K562 (cell line): ENCODE results near the gene ZDHHC14. TPM values are rescaled to one million over a fixed set of nuclear protein-coding genes. Genes with fewer than 3 reads are reported as not detected.

ENCODE experiments used
- ATAC-seq: fragments of 200-7000 bp; cut with Tn5 transposase; 3 replicates; pipeline ENCODE4 v1.9.1; 2020; ENCODE audit warnings: moderate library complexity
- BruUV-seq: library from RNA; stranded (reverse); fragments of 400-500 nt; replicated peaks from 2 replicates; lab custom pipeline; 2021; lab: Mats Ljungman, UMichigan
- CTCF ChIA-PET: fragments of 300-600 bp; formaldehyde crosslinking; extraction: SDS; loops from one replicate; lab custom pipeline; 2021; ENCODE audit warnings: low intra/inter-chr PET ratio; lab: Yijun Ruan, JAX
- POLR2A ChIA-PET: fragments of 300-600, 350-650 bp; sonication (Branson Sonifier 250); formaldehyde crosslinking; extraction: SDS; loops from one replicate; lab custom pipeline; 2021; ENCODE audit warnings: antibody characterized with exemption, inconsistent platforms; lab: Yijun Ruan, JAX
- DNase-seq, 4 experiments: peaks; one replicate each; pipeline versions ENCODE4 v3.0.0 to v3.0.0-alpha.2; 2011 to 2018; ENCODE audit warnings: low spot score in 3 of 4, mixed read lengths in 3 of 4; ENCODE audit errors: extremely low read depth in 1 of 4
- FAIRE-seq: peaks from 2 replicates; lab custom pipeline; 2011; peaks lifted over from hg19 to GRCh38; lab: Jason Lieb, UNC
- H2AFZ ChIP-seq: 2 replicates; pipeline ENCODE4 v1.6.0; 2011; ENCODE audit warnings: low read depth, low read length, control low read depth, inconsistent platforms
- H3K27ac ChIP-seq: fragments of 200-600 bp; 3 replicates; pipeline ENCODE4 v1.8.0; 2011; ENCODE audit warnings: low read depth, mild to moderate bottlenecking, control low read depth, inconsistent platforms, low read length, moderate library complexity, mixed read lengths; ENCODE audit errors: extremely low read depth
- H3K27me3 ChIP-seq, 2 experiments: fragments of 300-600 bp in 1 of 2; 2 replicates in 1 of 2; 3 replicates in 1 of 2; pipeline versions ENCODE4 v1.6.0 to v1.8.0; 2011; ENCODE audit warnings: inconsistent platforms in 2 of 2, low read length in 2 of 2, mild to moderate bottlenecking in 1 of 2, mixed read lengths in 1 of 2, moderate library complexity in 1 of 2; ENCODE audit not compliant: control insufficient read depth in 2 of 2, insufficient read depth in 2 of 2
- H3K36me3 ChIP-seq: fragments of 300-600 bp; 3 replicates; pipeline ENCODE4 v1.8.0; 2011; ENCODE audit warnings: mild to moderate bottlenecking, low read length, inconsistent platforms; ENCODE audit not compliant: control insufficient read depth, insufficient read depth
- H3K4me1 ChIP-seq, 2 experiments: fragments of 200-600 bp in 1 of 2; replicated peaks in 1 of 2; 2 replicates in 1 of 2; 3 replicates in 1 of 2; pipeline versions ENCODE4 v1.5.1 to v1.8.0; 2011; ENCODE audit warnings: inconsistent platforms in 2 of 2, low read length in 2 of 2, mild to moderate bottlenecking in 1 of 2, mixed read lengths in 1 of 2, moderate library complexity in 1 of 2; ENCODE audit not compliant: control insufficient read depth in 2 of 2, insufficient read depth in 2 of 2
- H3K4me2 ChIP-seq: 2 replicates; pipeline ENCODE4 v1.6.1; 2011; ENCODE audit warnings: low read length, control low read depth, inconsistent platforms, mixed read lengths; ENCODE audit not compliant: insufficient read depth
- H3K4me3 ChIP-seq: fragments of 200-600 bp; sonication (generic), shearing (Covaris generic); 2 replicates; pipeline ENCODE4 v1.5.1; 2016; ENCODE audit warnings: control low read depth, inconsistent platforms
- H3K79me2 ChIP-seq: fragments of 200-600 bp; 3 replicates; pipeline ENCODE4 v1.8.0; 2011; ENCODE audit warnings: low read length, inconsistent platforms; ENCODE audit not compliant: control insufficient read depth, insufficient read depth
- H3K9ac ChIP-seq, 2 experiments: 2 replicates each; pipeline versions ENCODE4 v1.6.0 to v1.6.1; 2011; ENCODE audit warnings: low read depth in 2 of 2, low read length in 2 of 2, control low read depth in 1 of 2, inconsistent platforms in 1 of 2, mild to moderate bottlenecking in 1 of 2, mixed read lengths in 1 of 2; ENCODE audit not compliant: insufficient read depth in 1 of 2
- H3K9me1 ChIP-seq: one replicate; pipeline ENCODE4 v1.6.0; 2011; ENCODE audit warnings: inconsistent platforms, mild to moderate bottlenecking, low read length, moderate library complexity; ENCODE audit not compliant: control insufficient read depth, insufficient read depth
- H3K9me3 ChIP-seq: replicated peaks from 2 replicates; pipeline ENCODE4 v1.5.1; 2011; ENCODE audit warnings: low read depth, low read length, inconsistent platforms; ENCODE audit not compliant: control insufficient read depth, insufficient read depth
- H4K20me1 ChIP-seq: replicated peaks from 2 replicates; pipeline ENCODE4 v1.6.1; 2011; ENCODE audit warnings: low read length, inconsistent platforms, mixed read lengths; ENCODE audit not compliant: control insufficient read depth, insufficient read depth
- ARHGAP35 ChIP-seq: fragments of 450-650 bp; IDR thresholded peaks from 2 replicates; pipeline ENCODE4 v1.6.1; 2018; ENCODE audit not compliant: partially characterized antibody
- BRCA1 ChIP-seq, 2 experiments: fragments of 450-650 bp in 1 of 2; sonication (generic) in 1 of 2; formaldehyde crosslinking in 1 of 2; IDR thresholded peaks; 2 replicates each; pipeline versions ENCODE4 v1.5.0 to v1.6.1; 2017 to 2020; ENCODE audit warnings: mild to moderate bottlenecking in 1 of 2, missing genetic modification reagents in 1 of 2
- CEBPG ChIP-seq, 3 experiments: fragments of 200-800 bp in 1 of 3; sonication (Bioruptor generic) in 1 of 3; sonication (generic) in 1 of 3; formaldehyde crosslinking in 1 of 3; IDR thresholded peaks in 2 of 3; conservative IDR thresholded peaks in 1 of 3; 2 replicates each; pipeline versions ENCODE4 v1.6.1 to v1.8.0; 2016 to 2022; ENCODE audit warnings: missing compliant biosample characterization in 2 of 3, missing genetic modification characterization in 2 of 3, mild to moderate bottlenecking in 1 of 3, missing genetic modification reagents in 1 of 3
- CREM ChIP-seq: IDR thresholded peaks from 2 replicates; pipeline ENCODE4 v1.6.1; 2014; ENCODE audit warnings: antibody characterized with exemption, low read depth
- CTBP1 ChIP-seq: fragments of 450-650 bp; IDR thresholded peaks from 2 replicates; pipeline ENCODE4 v1.6.1; 2016; ENCODE audit warnings: borderline replicate concordance
- DPF2 ChIP-seq: fragments of 450-650 bp; IDR thresholded peaks from 2 replicates; pipeline ENCODE4 v1.6.1; 2016
- EP400 ChIP-seq: fragments of 450-650 bp; IDR thresholded peaks from 2 replicates; pipeline ENCODE4 v1.6.1; 2017; ENCODE audit warnings: antibody characterized with exemption, mild to moderate bottlenecking, moderate library complexity
- FOSL1 ChIP-seq: fragments of 200-800 bp; sonication (Bioruptor generic); conservative IDR thresholded peaks from 2 replicates; pipeline ENCODE4 v1.6.1; 2016; ENCODE audit warnings: missing genetic modification characterization, missing compliant biosample characterization
- JUND ChIP-seq, 2 experiments: IDR thresholded peaks; 2 replicates in 1 of 2; 3 replicates in 1 of 2; pipeline ENCODE4 v1.6.1; 2011; ENCODE audit warnings: borderline replicate concordance in 2 of 2, low read depth in 2 of 2, low read length in 2 of 2, improper control_type of control experiment in 1 of 2, missing biosample characterization in 1 of 2, missing genetic modification characterization in 1 of 2, missing genetic modification reagents in 1 of 2
- L3MBTL2 ChIP-seq: fragments of 450-650 bp; IDR thresholded peaks from 2 replicates; pipeline ENCODE4 v1.6.1; 2016; ENCODE audit warnings: mild to moderate bottlenecking, moderate library complexity
- NFRKB ChIP-seq: fragments of 450-650 bp; IDR thresholded peaks from 2 replicates; pipeline ENCODE4 v1.6.1; 2016; ENCODE audit warnings: low read depth
- NR2C1 ChIP-seq, 2 experiments: fragments of 450-650 bp; IDR thresholded peaks; 2 replicates each; pipeline ENCODE4 v1.6.1; 2017; ENCODE audit warnings: mild to moderate bottlenecking in 2 of 2, antibody characterized with exemption in 1 of 2, inconsistent platforms in 1 of 2, missing compliant biosample characterization in 1 of 2, missing genetic modification characterization in 1 of 2
- NR2C2 ChIP-seq, 2 experiments: fragments of 200-800 bp in 1 of 2; sonication (Bioruptor generic) in 1 of 2; sonication (generic) in 1 of 2; formaldehyde crosslinking in 1 of 2; IDR thresholded peaks; 2 replicates each; pipeline versions ENCODE4 v1.6.1 to v1.8.0; 2016 to 2022; ENCODE audit warnings: mild to moderate bottlenecking in 1 of 2, missing compliant biosample characterization in 1 of 2, missing genetic modification characterization in 1 of 2, missing genetic modification reagents in 1 of 2
- RB1 ChIP-seq: fragments of 450-650 bp; IDR thresholded peaks from 2 replicates; pipeline ENCODE4 v1.6.1; 2017; ENCODE audit warnings: low read depth, mild to moderate bottlenecking
- RFX5 ChIP-seq: IDR thresholded peaks from 2 replicates; pipeline ENCODE4 v1.6.1; 2011; ENCODE audit warnings: low read depth, mild to moderate bottlenecking, improper control_type of control experiment, low read length
- SMARCA4 ChIP-seq: fragments of 450-650 bp; IDR thresholded peaks from 2 replicates; pipeline ENCODE4 v1.6.1; 2016
- ZBTB17 ChIP-seq: fragments of 450-650 bp; formaldehyde crosslinking; IDR thresholded peaks from 2 replicates; pipeline ENCODE4 v1.4.0; 2020; ENCODE audit warnings: mild to moderate bottlenecking
- ZC3H11A ChIP-seq: IDR thresholded peaks from 2 replicates; pipeline ENCODE4 v1.6.1; 2012; ENCODE audit warnings: low read depth, low read length, improper control_type of control experiment
- ZNF282 ChIP-seq: sonication (generic); formaldehyde crosslinking; IDR thresholded peaks from 2 replicates; pipeline ENCODE4 v1.8.1; 2023; ENCODE audit warnings: missing genetic modification reagents
- ZNF764 ChIP-seq: fragments of 250-450 bp; sonication (Bioruptor Pico); IDR thresholded peaks from 2 replicates; pipeline ENCODE4 v1.4.0; 2020; ENCODE audit warnings: low read depth, mild to moderate bottlenecking, moderate library complexity
- WGBS: fragments of 100-300 bp; shearing (Covaris generic); methylation state at CpG from one replicate; pipeline ENCODE4 v1.1.6; 2016; ENCODE audit warnings: low coverage, mixed read lengths; ENCODE audit not compliant: insufficient coverage; ENCODE audit errors: missing lambda C conversion rate; 5-methylcytosine and 5-hydroxymethylcytosine counted together
- in situ Hi-C: fragments of 300-500 bp; cut with MboI; formaldehyde crosslinking; loops from 4 replicates; pipeline ENCODE4 v1.15.0; 2018; ENCODE audit warnings: inconsistent platforms, mixed read lengths
- intact Hi-C: fragments of 100-400 bp; cut with micrococcal nuclease; formaldehyde crosslinking; loops from 2 replicates; pipeline ENCODE4 v1.14.2; 2022
- polyA plus RNA-seq, 8 experiments: library from polyadenylated mRNA; depleted of rRNA in 4 of 8; stranded (reverse) in 5 of 8; unstranded in 3 of 8; fragments of >200 nt; fragmentation: Nextera tagmentation in 2 of 8; fragmentation: Illumina TruSeq in 1 of 8; extraction: Ambion mirVana in 2 of 8; extraction: Trizol in 1 of 8; gene quantifications; 2 replicates each; pipeline versions ENCODE4 v1.2.1 to v1.2.3, GENCODE V29; 2011 to 2014; ENCODE audit warnings: inconsistent platforms in 1 of 8, missing spikeins in 1 of 8
- total RNA-seq, 7 experiments: library from RNA; depleted of rRNA in 6 of 7; stranded (reverse); fragments of >200 nt in 6 of 7; fragmentation: Illumina TruSeq in 2 of 7; extraction: Trizol in 2 of 7; gene quantifications; 2 replicates each; pipeline versions ENCODE4 v1.2.1 to v1.2.3, GENCODE V29; 2011 to 2021; ENCODE audit warnings: low replicate concordance in 1 of 7
- TF ChIP-seq, protein P1 (sequence below), 2 experiments: fragments of 450-650 bp in 1 of 2; sonication (generic) in 1 of 2; formaldehyde crosslinking in 1 of 2; IDR thresholded peaks in 1 of 2; conservative IDR thresholded peaks in 1 of 2; 2 replicates each; pipeline versions ENCODE4 v1.6.1 to v1.8.1; 2016 to 2023; ENCODE audit warnings: mild to moderate bottlenecking in 2 of 2, moderate library complexity in 2 of 2, inconsistent platforms in 1 of 2, missing genetic modification reagents in 1 of 2

The ZDHHC14 gene
- total and polyA plus RNA-seq, 9 of the 15 experiments (the other 6 are each of a cell fraction or from before 2014, with no cell fraction given), result 0.92 to 23.1 (median 13.8) TPM

DNA sequence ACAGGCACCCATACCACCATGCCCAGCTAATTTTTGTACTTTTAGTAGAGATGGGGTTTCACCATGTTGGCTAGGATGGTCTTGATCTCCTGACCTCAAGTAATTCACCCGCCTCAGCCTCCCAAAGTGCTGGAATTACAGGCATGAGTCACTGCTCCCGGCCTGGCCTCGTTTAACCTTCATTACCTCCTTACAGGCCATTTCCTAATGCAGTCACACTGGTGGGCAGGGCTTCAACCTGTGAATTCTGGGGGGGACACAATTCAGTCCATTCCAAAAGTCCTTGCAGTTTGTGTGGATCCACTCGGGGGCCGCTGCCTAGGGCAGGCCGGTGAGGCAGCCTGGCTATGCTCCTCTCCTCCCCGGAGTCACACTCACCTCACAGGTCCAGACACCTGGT, 329.6 kb downstream of the ZDHHC14 start:
- Histone ChIP-seq H3K79me2 (no peaks in the 10 kb centered on the region), H3K9me1 (no peaks in the 10 kb centered on the region), H3K4me2 (no peak overlapping the region), H3K27ac (no peak overlapping the region), H3K27me3 (no peaks in the 10 kb centered on the region; a peak in 1 of 5 replicates), H4K20me1 (no peaks in the 10 kb centered on the region), H3K9ac (no peak overlapping the region), H3K4me1 (peaks cover 0 to 4% of the 10 kb centered on the region in 2 experiments; a peak in 2 of 5 replicates), H3K4me3 (no peak overlapping the region), H3K36me3 (no peaks in the 10 kb centered on the region), H2AFZ (no peak overlapping the region), H3K9me3 (no peaks in the 10 kb centered on the region)
- ChIA-PET POLR2A (no interaction called here), CTCF (no interaction called here)
- 38% methylated on average over 7 of the region's 7 CpGs for WGBS
- DNase-seq (no peak), ATAC-seq (peak; percentile 30; the same call in 2 of the 3 replicates), FAIRE-seq (no peak)
- TF ChIP-seq EP400 (no peak), CREM (no peak), ZNF764 (no peak), JUND (IDR thresholded peaks at IDR 0.05; ENCODE audit: borderline replicate concordance, low read depth, low read length) (peak; percentile 61; the same call in 1 of the 2 replicates), JUND (tag; IDR thresholded peaks at IDR 0.05; ENCODE audit: borderline replicate concordance, low read depth, low read length) (peak; percentile 65; the same call in 2 of the 3 replicates), NR2C1 (IDR thresholded peaks at IDR 0.05) (no peak), NR2C1 (tag; IDR thresholded peaks at IDR 0.05) (0 out of 2 replicates have a peak, but pooled peaks have one; percentile 17), CTBP1 (0 out of 2 replicates have a peak, but pooled peaks have one; percentile 11), DPF2 (peak; percentile 40; the same call in 1 of the 2 replicates), ZC3H11A (no peak), ZBTB17 (no peak), BRCA1 (IDR thresholded peaks at IDR 0.05) (no peak), BRCA1 (CRISPR knock-in tag; IDR thresholded peaks at IDR 0.05) (no peak), CEBPG (CRISPR knock-in tag; IDR thresholded peaks at IDR 0.05) (peak; percentile 30; the same call in 1 of the 2 replicates), CEBPG (tag; conservative IDR thresholded peaks at IDR 0.05 in 1 of 2, IDR thresholded peaks at IDR 0.05 in 1 of 2) (no peak), NFRKB (0 out of 2 replicates have a peak, but pooled peaks have one; percentile 11), FOSL1 (peak; percentile 82), NR2C2 (CRISPR knock-in tag; IDR thresholded peaks at IDR 0.05) (no peak), NR2C2 (tag; IDR thresholded peaks at IDR 0.05) (0 out of 2 replicates have a peak, but pooled peaks have one; percentile 11), ARHGAP35 (no peak), ZNF282 (CRISPR knock-in tag) (no peak), RB1 (no peak), SMARCA4 (0 out of 2 replicates have a peak, but pooled peaks have one; percentile 32), L3MBTL2 (peak; percentile 10; the same call in 1 of the 2 replicates), RFX5 (no peak)
- TF ChIP-seq, protein P1, sequence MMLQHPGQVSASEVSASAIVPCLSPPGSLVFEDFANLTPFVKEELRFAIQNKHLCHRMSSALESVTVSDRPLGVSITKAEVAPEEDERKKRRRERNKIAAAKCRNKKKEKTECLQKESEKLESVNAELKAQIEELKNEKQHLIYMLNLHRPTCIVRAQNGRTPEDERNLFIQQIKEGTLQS (IDR thresholded peaks at IDR 0.05), result peak; percentile 76; the same call in 1 of the 2 replicates
- TF ChIP-seq, protein P1 (CRISPR knock-in tag; conservative IDR thresholded peaks at IDR 0.05), result no peak
- intact Hi-C loops, result no loop called here
- no TSS peak for BruUV-seq
- in situ Hi-C loops, result no loop called here
